Measurements from ENCODE around the gene KAZN. TPM values are rescaled to one million over a fixed set of nuclear protein-coding genes. Genes with fewer than 3 reads are reported as not detected.
A peak's percentile ranks its signal among the peaks of the same experiment; 100 is the strongest.

The KAZN gene
- total and polyA plus RNA-seq, 3 donors from 2014 or later: 12.1 to 14.6 (median 13.8) TPM

GRCh38 chr1:15023976-15024375 lies 425.5 kb downstream of the KAZN start:
- no peak for DNase-seq
- H3K4me3 ChIP-seq: no peak overlapping the region
- H3K36me3 ChIP-seq (ENCODE audit: low read depth, missing control alignments): no peaks in the 10 kb centered on the region
- TF ChIP-seq CTCF (IDR thresholded peaks at IDR 0.05) (no peak), POLR2A (IDR thresholded peaks at IDR 0.05) (no peak)
- H3K27ac ChIP-seq: no peak overlapping the region
- WGBS, 2 donors: 86 to 90% methylated on average over 8 of the region's 8 CpGs
- intact Hi-C loops (cut with DNase I; ENCODE audit: low total_unique reads): loop anchor here (10.0 kb wide), 1 partner anchor 99 kb away; no protein-coding TSS in a partner anchor
- H3K9me3 ChIP-seq: no peaks in the 10 kb centered on the region
- H3K27me3 ChIP-seq: no peaks in the 10 kb centered on the region
- H3K4me1 ChIP-seq: peaks cover 18% of the 10 kb centered on the region

- H3K9me3 ChIP-seq: no peaks in the 10 kb centered on the region
- H3K27me3 ChIP-seq: no peaks in the 10 kb centered on the region
- intact Hi-C loops (cut with DNase I; ENCODE audit: low total_unique reads): loop anchor here (10.0 kb wide), 1 partner anchor 101 kb away; no protein-coding TSS in a partner anchor
- no peak overlapping the region for H3K27ac ChIP-seq
- no peaks in the 10 kb centered on the region for H3K36me3 ChIP-seq (ENCODE audit: low read depth, missing control alignments)
- H3K4me1 ChIP-seq: peaks cover 18% of the 10 kb centered on the region
- TF ChIP-seq POLR2A (IDR thresholded peaks at IDR 0.05) (no peak), CTCF (IDR thresholded peaks at IDR 0.05) (no peak)
- no peak overlapping the region for H3K4me3 ChIP-seq
- WGBS, 2 donors: 64% methylated on average over 4 of the region's 4 CpGs
- no peak for DNase-seq
Observed at GRCh38 chr1:15026117-15026489, 427.6 kb downstream of the KAZN start.

- no peaks in the 10 kb centered on the region for H3K36me3 ChIP-seq (ENCODE audit: low read depth, missing control alignments)
- peak; percentile 82 for DNase-seq
- TF ChIP-seq CTCF (IDR thresholded peaks at IDR 0.05) (peak; percentile 71 to 90 (median 82)), POLR2A (IDR thresholded peaks at IDR 0.05) (no peak)
- 55 to 57% methylated on average over 12 of the region's 12 CpGs for WGBS, 2 donors
- no peak overlapping the region for H3K4me3 ChIP-seq
- no peaks in the 10 kb centered on the region for H3K9me3 ChIP-seq
- no peak overlapping the region for H3K27ac ChIP-seq
- intact Hi-C loops (cut with DNase I; ENCODE audit: low total_unique reads): loop anchor here (10.0 kb wide), 1 partner anchor 103 kb away; no protein-coding TSS in a partner anchor
- peaks cover 15% of the 10 kb centered on the region for H3K4me1 ChIP-seq
- no peaks in the 10 kb centered on the region for H3K27me3 ChIP-seq
Observed at GRCh38 chr1:15027515-15027986, 429.1 kb downstream of the KAZN start.

GRCh38 chr1:15028102-15028501 lies 429.6 kb downstream of the KAZN start:
- peak; percentile 19 for DNase-seq
- Histone ChIP-seq H3K27me3 (no peaks in the 10 kb centered on the region), H3K36me3 (ENCODE audit: low read depth, missing control alignments) (no peaks in the 10 kb centered on the region), H3K4me1 (peaks cover 15% of the 10 kb centered on the region), H3K9me3 (no peaks in the 10 kb centered on the region), H3K4me3 (no peak overlapping the region), H3K27ac (no peak overlapping the region)
- 58 to 61% methylated on average over 6 of the region's 6 CpGs for WGBS, 2 donors
- TF ChIP-seq CTCF (IDR thresholded peaks at IDR 0.05) (no peak), POLR2A (IDR thresholded peaks at IDR 0.05) (no peak)
- intact Hi-C loops (cut with DNase I; ENCODE audit: low total_unique reads): loop anchor here (10.0 kb wide), 1 partner anchor 103 kb away; no protein-coding TSS in a partner anchor

GRCh38 chr1:15028616-15029015 lies 430.1 kb downstream of the KAZN start:
- Histone ChIP-seq H3K36me3 (ENCODE audit: low read depth, missing control alignments) (no peaks in the 10 kb centered on the region), H3K9me3 (no peaks in the 10 kb centered on the region), H3K27me3 (no peaks in the 10 kb centered on the region), H3K27ac (no peak overlapping the region), H3K4me1 (peaks cover 15% of the 10 kb centered on the region), H3K4me3 (no peak overlapping the region)
- intact Hi-C loops (cut with DNase I; ENCODE audit: low total_unique reads): loop anchor here (10.0 kb wide), 1 partner anchor 104 kb away; no protein-coding TSS in a partner anchor
- 91 to 94% methylated on average over 7 of the region's 7 CpGs for WGBS, 2 donors
- TF ChIP-seq POLR2A (IDR thresholded peaks at IDR 0.05) (no peak), CTCF (IDR thresholded peaks at IDR 0.05) (no peak)
- DNase-seq: no peak

Data from testis (tissue), 3 donors.